OCI-M2 (cell line): Measurements from ENCODE around the gene SLC35A3.
"Not testable (repeated sequence)": the region's sequence is repeated elsewhere in the genome, so short reads cannot be mapped to it uniquely, and the experiment has no call there.

Experiments used
- DNase-seq: peaks from one replicate; lab custom pipeline; 2025; ENCODE audit not compliant: unreplicated experiment; lab: John Stamatoyannopoulos, UW

SLC35A3 gene

DNA sequence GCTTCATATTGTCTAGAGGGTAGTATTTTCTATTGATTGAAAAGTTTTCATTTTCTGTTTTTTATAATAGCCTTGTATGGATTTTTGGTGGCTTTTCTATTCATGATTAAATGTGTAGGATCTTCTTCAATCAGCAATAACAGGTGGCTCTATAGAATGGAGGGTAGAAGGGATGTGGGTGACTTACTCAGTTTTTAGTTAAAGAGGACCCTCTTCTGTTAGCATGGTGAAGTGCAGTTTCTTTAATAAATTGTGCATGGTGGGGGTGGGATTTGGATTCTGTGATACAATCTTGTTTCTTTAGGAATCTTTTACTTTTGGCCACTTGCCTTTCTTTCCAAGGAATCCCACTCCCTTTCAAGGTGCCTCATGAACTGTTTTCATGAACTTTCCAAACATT, 64.7 kb downstream of the SLC35A3 start:
- DNase-seq, result no peak

DNA sequence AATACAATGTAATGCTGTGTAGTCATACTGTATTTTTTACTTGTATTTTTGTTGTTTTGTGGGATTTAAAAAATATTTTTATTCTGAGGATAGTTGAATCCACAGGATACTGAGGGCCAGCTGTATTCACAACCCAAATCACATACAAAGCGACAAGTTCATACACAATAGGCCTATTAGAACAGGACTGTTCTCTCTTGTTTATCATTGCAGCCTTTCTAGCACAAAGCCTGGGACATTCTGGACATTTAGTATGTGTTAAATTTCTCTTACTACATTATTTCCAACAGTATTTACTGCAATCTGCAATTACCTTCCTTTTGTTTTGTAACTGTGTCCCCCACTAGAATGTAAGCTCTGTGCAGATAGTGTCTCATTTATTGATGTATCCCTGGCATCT, 65.4 kb downstream of the SLC35A3 start:
- DNase-seq, result no peak

DNA sequence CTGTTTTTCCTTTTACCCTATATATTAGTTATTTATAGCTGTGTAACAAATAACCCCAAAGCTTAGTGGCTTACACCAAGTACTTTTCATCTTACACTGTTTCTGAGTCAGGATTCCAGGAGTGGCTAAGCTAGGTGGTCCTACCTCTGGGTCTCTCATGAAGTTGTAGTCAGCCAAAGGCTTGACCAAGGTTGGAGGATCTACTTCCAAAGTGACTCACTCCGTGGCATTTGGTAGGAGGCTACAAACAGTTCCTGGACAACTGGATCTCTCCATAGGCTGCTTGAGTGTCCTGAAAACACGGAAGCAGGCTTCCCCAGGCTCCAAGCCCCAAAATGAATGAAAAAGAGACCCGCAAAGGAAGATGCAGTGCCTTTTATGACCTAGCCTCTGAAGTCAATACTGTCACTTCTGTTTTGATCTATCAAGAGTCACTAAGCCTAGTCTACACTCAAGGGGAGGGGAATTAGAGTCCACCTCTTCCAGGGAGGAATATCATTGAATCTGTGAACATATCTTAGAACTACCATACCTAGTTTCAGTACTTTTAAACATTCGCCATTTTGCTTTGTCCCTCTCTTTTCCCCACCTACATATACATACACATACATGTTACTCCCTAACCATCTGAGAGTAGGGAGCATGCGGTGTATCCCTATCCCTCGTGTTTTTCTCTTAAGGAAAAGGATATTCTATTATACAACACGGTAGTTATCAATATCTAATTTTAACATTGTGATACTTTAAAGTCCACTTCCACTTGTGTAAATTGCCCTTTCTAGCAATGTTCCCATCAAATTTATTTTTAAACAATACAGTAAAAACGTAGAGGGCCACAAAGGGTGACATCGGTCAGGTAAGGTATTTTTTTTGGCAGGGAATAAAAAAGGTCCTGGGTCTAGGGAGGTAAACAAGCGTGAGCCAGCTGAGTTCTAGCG, 67.2 kb downstream of the SLC35A3 start:
- no peak for DNase-seq

DNA sequence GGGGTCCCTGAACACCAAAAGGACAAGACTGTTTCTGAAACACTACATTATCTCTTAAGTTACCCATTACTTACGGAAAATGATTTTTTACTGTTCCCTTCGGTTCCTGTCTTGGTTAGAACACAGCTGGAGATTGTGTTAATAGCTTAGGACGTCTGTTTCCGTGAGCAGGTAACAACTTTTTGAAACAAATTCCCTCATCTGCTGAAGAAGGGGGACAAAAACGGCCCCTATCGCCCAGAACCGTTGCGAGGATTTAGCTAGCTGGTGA, 67.8 kb downstream of the SLC35A3 start:
- DNase-seq, result no peak

DNA sequence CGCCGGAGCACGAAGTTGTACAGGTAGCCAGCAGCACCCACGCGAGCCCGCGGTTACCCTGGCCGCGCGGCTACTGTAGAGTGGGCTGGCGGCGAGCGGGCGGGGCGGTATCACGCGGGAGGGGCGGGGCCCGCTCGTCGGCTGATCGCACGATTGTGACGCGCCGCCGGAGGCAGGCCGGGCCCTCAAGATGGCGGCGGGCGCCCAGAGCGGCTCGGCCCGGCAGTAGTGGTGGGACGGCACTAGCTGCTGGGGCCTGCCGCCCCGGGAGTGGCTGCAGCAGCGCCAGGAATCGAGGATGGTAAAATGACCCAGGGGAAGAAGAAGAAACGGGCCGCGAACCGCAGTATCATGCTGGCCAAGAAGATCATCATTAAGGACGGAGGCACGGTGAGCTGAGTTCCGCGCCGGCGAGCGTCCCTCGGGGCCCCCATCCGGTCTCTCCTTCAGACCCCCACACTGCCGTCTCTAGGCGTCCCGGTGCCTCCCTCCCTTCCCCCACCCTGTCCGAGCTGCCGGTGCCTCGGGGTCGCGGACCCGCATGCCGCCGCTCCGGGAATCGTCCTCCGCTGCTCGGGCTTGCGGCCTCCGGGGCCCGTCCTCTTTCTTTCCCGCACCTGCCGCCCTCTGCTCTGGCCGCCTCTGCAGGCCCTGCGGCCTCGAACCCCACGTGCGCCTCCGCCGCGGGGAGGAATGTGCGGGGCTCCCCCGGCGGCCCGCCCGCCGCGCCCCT, 68.3 kb downstream of the SLC35A3 start:
- no peak for DNase-seq

DNA sequence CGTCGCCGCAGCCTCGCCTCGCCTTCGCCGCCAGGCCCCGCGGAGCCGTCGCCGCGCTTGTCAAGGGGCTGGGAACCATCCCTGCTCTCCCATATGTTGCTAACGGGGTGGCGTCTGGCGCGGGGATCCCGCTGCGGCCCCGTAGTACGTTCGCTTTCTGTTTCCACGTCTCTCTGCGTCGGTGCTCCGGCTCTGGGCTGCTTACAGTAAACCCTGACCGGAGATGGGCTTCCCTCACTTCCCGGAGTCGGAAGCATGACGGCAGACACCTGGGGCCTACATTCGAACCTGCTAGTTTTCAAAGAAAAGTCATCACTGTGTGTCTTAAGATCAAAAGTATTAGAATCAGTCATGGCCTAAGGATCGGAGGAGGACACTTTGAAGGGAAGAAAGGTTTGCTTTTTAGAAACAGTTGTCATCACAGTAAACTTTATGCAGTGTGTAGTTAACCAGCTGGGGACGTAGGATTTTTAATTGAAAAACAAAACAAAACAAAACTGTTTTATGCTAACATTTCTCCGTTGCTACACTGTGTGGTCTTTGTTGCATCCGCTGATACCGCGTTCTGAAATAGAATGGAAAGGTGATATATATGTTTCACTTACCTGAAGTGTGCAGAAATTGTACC, 69.0 kb downstream of the SLC35A3 start:
- DNase-seq, result no peak

DNA sequence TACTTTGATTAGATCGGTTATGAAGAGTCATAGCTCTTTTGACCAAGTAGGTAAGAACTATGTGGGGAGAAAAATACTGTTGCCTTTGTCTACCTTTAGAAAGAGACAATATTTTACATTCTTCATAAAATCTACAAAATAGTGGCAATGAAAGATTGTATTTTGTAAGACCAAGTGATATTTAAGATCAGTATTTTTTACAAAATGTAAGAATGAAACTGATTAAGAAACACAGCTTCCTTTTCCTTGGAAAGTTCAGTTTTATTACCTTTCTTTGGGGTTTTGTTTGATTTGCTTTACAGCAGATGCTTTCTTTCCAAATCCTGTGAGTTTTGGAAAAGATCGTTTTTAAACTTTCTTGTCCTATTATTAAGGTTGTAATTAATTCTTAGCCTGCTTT, 69.8 kb downstream of the SLC35A3 start:
- DNase-seq, result no peak

DNA sequence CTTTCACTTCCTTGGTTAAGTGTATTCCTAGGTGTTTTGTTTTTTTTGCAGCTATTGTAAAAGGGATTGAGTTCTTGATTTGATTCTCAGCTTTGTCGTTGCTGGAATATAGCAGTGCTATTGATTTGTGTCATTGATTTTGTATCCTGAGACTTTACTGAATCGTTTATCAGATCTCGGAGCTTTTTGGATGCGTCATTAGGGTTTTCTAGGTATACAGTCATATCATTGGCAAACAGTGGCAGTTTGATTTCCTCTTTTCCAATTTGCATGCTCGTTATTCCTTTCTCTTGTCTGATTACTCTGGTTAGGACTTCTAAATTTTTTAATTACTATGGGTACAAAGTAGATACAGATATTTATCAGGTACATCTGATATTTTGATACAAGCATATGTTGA, 75.4 kb downstream of the SLC35A3 start:
- DNase-seq, result no peak

DNA sequence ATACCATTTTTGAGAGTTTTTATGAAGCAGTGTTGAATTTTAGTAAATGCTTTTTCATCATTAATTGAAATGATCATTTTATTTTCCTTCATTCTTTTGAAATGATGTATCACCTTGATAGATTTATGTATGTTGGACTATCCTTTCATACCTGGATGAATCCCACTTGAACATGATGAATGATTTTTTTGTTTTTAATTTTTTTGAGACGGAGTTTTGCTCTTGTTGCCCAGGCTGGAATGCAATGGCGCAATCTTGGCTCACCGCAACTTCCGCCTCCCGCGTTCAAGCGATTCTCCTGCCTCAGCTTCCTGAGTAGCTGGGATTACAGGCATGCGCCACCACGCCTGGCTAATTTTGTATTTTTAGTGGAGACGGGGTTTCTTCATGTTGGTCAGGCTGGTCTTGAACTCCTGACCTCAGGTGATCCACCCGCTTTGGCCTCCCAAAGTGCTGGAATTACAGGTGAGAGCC, 77.5 kb downstream of the SLC35A3 start:
- DNase-seq, result not testable (repeated sequence)

DNA sequence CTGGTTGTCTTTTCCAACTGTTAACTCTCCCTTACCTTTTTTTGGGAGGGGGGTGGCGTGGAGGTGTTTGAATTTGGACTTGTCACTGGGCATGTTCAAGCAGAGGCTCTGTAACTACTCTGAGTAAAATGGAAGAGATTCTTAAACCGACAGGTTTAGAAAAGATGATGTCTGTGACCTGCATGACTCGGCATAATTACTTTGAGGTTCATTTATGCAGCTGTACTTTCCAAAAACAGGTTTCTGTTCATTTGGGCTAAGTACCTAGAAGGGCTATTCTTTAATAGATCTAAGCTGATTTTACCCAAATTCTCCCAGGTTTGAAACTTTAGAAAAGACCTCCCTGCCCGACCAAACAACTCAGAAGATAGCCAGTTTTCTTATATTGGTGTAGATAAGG, 80.3 kb downstream of the SLC35A3 start:
- no peak for DNase-seq

DNA sequence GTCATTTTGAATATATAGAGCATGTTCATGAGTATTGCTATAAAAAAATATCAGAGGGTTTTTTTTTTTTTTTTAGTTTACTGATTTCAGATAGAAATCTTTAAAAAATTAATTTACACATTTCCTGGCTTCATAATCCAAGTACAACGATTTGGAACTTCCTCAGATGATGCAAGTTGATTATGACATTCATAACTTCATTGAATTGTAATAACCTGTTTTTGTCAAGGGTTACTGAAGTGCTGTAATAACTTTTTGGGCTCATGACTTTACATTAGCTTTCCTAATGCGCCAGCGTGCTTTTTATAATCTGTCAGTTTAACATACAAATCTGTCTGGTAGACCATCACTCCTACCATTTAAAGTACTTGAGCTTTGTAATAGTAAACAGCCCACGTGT, 81.6 kb downstream of the SLC35A3 start:
- no peak for DNase-seq

DNA sequence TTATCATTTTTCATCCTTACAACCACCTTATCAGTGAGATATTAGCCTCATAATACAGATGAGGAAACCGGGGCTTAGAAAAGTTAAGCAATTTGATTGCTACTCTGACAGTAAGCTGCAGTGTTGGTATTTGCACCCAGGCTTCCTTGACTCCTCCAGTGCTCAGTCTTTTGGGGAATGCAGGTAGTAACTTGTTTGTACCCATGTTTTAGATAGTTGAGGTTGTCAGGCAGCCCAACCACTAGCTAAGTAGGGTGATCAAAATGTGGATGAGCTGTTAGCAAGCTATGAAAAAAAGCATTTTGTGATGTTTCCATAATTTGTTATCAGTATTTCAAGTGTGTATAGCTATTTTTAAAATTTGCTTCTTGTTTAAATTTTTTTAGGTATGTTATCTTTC, 82.1 kb downstream of the SLC35A3 start:
- no peak for DNase-seq

DNA sequence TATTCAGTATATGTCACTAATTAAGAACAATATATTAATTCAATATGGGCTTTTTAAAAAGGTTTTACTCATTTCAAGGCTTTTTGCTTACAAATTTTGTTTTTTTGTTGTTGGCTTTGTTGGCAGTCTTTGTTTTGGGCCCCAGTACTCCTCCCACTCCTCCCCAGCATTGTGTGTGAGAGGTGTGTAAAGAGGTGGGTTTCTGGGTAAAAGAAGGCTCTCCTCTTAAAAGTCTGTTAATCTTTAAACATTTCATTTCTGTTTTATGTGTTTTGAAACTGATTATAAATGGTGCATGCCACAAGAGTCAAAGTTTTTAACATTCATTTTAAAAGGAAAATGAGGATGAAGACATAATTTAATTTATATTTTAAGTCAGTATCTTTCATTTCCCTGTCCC, 83.3 kb downstream of the SLC35A3 start:
- no peak for DNase-seq

DNA sequence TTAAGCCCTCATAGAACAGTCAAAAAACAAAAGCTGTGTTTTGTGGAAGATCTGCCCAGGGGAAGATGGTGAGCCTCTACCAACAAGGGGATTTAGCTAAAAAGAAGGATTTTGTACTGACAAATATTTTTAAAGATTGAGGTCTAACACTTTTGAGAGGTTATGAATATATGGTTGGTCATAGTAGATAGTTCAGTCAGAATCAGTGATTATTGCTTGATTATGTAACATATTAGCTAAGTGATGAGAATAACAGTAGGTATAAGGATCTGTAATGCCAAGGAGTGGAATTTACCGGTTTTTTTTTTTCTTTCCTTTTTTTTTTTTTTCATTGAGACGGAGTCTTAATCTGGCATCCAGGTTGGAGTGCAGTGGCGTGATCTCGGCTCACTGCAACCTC, 83.9 kb downstream of the SLC35A3 start:
- no peak for DNase-seq

DNA sequence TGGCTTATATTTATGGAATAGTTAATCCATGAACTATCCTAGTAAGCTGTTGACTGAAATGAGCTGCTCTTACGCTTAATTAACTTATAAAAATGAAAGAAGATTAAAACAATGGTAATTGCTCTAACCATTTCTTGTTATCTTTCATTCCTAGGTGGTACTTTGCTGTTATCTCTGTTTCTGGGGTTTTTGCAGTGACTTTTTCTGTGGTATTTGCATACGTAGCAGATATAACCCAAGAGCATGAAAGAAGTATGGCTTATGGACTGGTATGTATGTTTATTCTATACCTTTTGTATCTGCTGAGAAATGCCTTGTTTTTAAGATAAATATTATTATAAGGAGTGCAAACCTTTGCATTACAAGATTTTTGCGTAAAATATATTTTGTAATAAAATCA, 91.9 kb downstream of the SLC35A3 start:
- DNase-seq, result no peak

DNA sequence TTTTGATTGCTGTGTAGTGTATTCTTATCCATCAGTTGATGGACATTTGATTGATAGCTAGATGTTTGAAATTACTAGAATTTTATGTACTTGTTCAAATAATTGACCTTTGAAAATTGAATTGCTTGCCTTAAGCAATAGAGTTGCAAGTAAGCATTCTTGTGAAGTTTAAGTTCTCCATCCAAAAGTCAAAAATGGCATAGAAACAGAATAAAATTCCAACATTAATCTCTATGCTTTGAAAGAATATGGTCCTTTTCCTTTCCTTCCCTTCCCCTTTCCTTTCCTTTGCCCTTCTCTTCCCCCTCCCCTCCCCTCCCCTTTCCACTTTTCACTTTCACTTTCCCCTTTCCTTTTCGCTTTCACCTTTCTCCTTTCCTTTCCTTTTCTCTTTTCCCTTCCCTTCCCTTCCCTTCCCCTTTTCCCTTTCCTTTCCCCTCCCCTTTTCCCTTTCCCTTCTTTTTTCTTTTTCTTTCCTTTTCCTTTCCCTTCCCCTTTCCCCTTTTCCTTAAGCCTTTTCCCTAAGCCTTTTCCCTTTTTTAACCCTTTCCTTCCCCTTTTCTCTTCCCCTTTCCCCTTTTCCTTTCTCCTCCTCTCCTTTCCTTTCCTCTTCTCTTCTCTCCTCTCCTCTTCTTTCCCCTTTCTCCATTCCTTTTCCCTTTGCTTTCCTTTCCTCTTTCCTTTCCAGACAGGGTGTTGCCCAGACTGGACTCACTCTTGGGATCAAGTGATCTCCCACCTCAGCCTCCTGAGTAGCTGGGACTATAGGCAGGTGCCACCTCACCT, 95.6 kb downstream of the SLC35A3 start:
- DNase-seq, result no peak

DNA sequence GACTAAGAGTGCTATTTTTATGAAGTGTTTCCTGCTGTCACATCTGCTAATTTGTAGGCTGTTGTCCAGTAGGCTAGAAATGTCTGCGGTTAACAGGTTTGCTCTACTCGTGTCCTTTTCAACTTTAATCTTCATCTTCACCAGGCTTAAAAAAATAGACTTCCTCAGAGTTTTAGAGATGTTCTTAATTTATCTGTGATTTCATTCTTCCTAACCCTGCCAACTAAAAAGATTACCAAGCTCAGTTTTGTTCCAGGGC, 96.1 kb downstream of the SLC35A3 start:
- no peak for DNase-seq

DNA sequence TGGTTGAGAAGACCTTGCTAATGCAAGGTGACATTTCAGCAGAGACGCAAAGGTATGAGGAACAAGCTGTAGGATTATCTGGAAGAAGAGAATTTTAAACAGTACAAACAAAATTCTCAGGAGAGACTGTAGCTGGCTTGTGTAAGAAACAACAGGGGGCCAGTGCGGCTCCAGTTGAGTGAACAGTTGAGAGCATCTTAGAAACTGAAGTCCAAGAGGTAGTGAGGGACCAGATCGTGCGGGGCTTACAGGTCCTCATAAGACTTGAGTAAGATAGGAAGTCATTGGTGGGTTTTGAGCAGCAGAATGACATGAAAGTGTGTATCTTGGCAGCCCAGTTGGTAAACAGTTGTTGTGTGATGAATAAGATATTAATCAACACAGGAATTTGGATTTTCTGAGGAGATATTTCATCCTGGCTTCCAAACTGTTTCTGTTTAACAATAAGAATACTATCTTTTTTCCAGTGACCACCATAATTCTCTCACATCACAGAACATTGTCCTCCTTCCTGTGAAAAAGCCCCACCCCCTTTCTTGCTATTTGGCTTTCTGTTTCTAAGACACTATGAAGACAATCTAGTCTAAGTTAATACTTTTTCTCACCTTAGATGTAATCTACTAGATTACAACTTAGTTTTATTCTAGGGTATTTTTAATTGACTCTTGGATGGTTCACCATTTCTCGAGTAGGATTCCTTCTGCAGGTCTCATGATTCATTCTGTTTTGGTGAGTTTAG, 100.6 kb downstream of the SLC35A3 start:
- no peak for DNase-seq

DNA sequence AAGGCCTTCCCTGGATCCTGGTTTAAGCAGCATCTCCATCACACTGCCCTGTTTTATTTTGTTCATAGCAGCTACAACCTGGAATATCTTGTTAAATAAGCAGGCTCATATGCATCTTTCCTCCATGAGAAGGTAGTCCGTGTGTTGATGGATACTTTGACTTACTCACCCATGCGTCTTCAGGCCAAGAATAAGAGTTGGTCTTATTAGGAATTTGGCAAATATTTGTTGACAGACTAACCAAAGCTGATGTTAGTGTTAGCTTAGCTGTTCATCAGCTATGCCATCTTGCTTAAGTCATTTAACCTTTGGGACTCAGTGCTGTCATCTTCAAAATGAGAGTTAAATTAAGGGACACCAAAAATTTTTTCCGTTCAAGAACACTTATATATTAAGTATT, 103.7 kb downstream of the SLC35A3 start:
- DNase-seq, result no peak

DNA sequence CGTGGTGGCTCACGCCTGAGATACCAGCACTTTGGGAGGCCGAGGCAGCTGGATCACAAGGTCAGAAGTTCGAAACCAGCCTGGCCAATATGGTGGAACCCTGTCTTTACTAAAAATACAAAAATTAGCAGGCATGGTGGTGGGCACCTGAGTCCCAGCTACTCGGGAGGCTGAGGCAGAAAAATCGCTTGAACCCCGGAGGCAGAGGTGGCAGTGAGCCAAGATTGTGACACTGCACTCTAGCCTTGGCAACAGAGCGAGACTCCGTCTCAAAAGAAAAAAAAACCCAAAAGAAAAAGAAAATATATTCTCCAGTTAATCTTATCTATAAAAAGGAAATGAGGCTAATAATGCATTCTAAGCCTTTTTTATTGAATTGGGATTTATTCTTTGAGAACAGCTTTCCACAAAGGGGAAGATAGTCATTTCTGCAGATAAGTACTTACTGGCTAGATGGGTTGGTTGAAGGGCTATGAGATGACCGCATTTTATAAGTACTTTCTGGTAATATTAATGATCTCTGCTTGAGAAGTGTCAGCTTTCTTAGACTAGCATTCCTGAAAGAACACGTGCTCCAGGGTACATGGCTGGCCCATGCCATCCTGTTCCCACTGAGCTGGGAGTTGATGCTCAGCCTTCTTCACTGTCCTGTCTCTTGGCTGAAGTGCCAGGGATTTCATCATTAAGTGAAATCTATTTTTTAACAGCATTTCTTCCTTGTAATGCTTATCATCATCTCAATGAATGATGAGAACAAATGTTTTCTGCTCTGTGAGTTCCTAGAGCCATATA, 105.0 kb downstream of the SLC35A3 start:
- no peak for DNase-seq
